Mesendoderm (in vitro differentiated cells): ENCODE data around the gene LRRC8D.

ENCODE experiments used
- DNase-seq: peaks from one replicate; pipeline ENCODE4 v3.0.0; 2013
- H2AK5ac ChIP-seq: 2 replicates; pipeline ENCODE4 v1.6.1; 2013; ENCODE audit warnings: low read length, inconsistent platforms
- H2BK120ac ChIP-seq: 2 replicates; pipeline ENCODE4 v1.6.1; 2013; ENCODE audit warnings: low read depth, mild to moderate bottlenecking, low read length, moderate library complexity, mixed read lengths
- H2BK15ac ChIP-seq: replicated peaks from 2 replicates; pipeline ENCODE4 v1.6.1; 2013; ENCODE audit warnings: low read depth, mild to moderate bottlenecking, moderate library complexity
- H2BK5ac ChIP-seq: 2 replicates; pipeline ENCODE4 v1.6.1; 2013; ENCODE audit warnings: low read length, inconsistent platforms
- H3K18ac ChIP-seq: 2 replicates; pipeline ENCODE4 v1.6.1; 2013; ENCODE audit warnings: mild to moderate bottlenecking, low read length, mixed read lengths
- H3K23ac ChIP-seq: one replicate; pipeline ENCODE4 v1.6.1; 2013; ENCODE audit warnings: low read length
- H3K27ac ChIP-seq: 2 replicates; pipeline ENCODE4 v1.5.1; 2013; ENCODE audit warnings: low read depth, mild to moderate bottlenecking, inconsistent platforms, low read length, moderate library complexity
- H3K27me3 ChIP-seq: 2 replicates; pipeline ENCODE4 v1.6.1; 2013; ENCODE audit warnings: low read length, control low read depth, mild to moderate bottlenecking, inconsistent platforms; ENCODE audit not compliant: insufficient read depth, poor library complexity
- H3K36me3 ChIP-seq: 2 replicates; pipeline ENCODE4 v1.6.1; 2013; ENCODE audit warnings: low read length, inconsistent platforms; ENCODE audit not compliant: control insufficient read depth, insufficient read depth
- H3K4ac ChIP-seq: one replicate; pipeline ENCODE4 v1.6.1; 2013; ENCODE audit warnings: low read depth, mild to moderate bottlenecking, low read length, moderate library complexity
- H3K4me1 ChIP-seq: 2 replicates; pipeline ENCODE4 v1.6.1; 2013; ENCODE audit warnings: low read depth, low read length, inconsistent platforms; ENCODE audit not compliant: control insufficient read depth
- H3K4me2 ChIP-seq: 2 replicates; pipeline ENCODE4 v1.6.1; 2013; ENCODE audit warnings: low read length
- H3K4me3 ChIP-seq: 2 replicates; pipeline ENCODE4 v1.5.1; 2013; ENCODE audit warnings: mild to moderate bottlenecking, low read length
- H3K56ac ChIP-seq: one replicate; pipeline ENCODE4 v1.6.1; 2013; ENCODE audit warnings: low read length
- H3K79me1 ChIP-seq: 2 replicates; pipeline ENCODE4 v1.6.1; 2013; ENCODE audit warnings: low read length, inconsistent platforms
- H3K79me2 ChIP-seq: 2 replicates; pipeline ENCODE4 v1.6.1; 2013; ENCODE audit warnings: mild to moderate bottlenecking, low read length; ENCODE audit not compliant: control insufficient read depth, insufficient read depth
- H3K9ac ChIP-seq: 2 replicates; pipeline ENCODE4 v1.6.1; 2013; ENCODE audit warnings: low read length, inconsistent platforms
- H4K5ac ChIP-seq: one replicate; pipeline ENCODE4 v1.6.1; 2013; ENCODE audit warnings: low read length
- H4K8ac ChIP-seq: one replicate; pipeline ENCODE4 v1.6.1; 2013; ENCODE audit warnings: low read depth, mild to moderate bottlenecking, control low read depth, low read length, moderate library complexity
- WGBS: extraction: QIAGEN DNeasy Blood & Tissue Kit; methylation state at CpG from one replicate; pipeline ENCODE4 v1.1.7; 2013; ENCODE audit warnings: low lambda C conversion rate, missing lambda C conversion rate; ENCODE audit not compliant: insufficient coverage; ENCODE audit errors: extremely low coverage; 5-methylcytosine and 5-hydroxymethylcytosine counted together

The LRRC8D gene

GRCh38 chr1:89928506-89928905 lies 107.7 kb downstream of the LRRC8D start:
- H3K4me1 ChIP-seq = peaks cover 6% of the 10 kb centered on the region
- no peaks in the 10 kb centered on the region for H3K79me2 ChIP-seq
- no peak overlapping the region for H3K56ac ChIP-seq
- H3K27ac ChIP-seq = no peak overlapping the region
- no peak overlapping the region for H3K4me2 ChIP-seq
- no peak overlapping the region for H3K4ac ChIP-seq
- no peaks in the 10 kb centered on the region for H3K36me3 ChIP-seq
- no peak overlapping the region for H2AK5ac ChIP-seq
- H3K9ac ChIP-seq = no peak overlapping the region
- H2BK15ac ChIP-seq = no peak overlapping the region
- H3K18ac ChIP-seq = no peak overlapping the region
- DNase-seq = no peak
- no peak overlapping the region for H4K8ac ChIP-seq
- no peak overlapping the region for H4K5ac ChIP-seq
- no peaks in the 10 kb centered on the region for H3K27me3 ChIP-seq
- no peak overlapping the region for H2BK5ac ChIP-seq
- H3K23ac ChIP-seq = no peak overlapping the region
- WGBS = no CpG with 5 or more reads among the region's 2 CpGs
- no peak overlapping the region for H3K4me3 ChIP-seq
- H2BK120ac ChIP-seq = no peak overlapping the region
- no peaks in the 10 kb centered on the region for H3K79me1 ChIP-seq

GRCh38 chr1:89929467-89930063 lies 108.7 kb downstream of the LRRC8D start:
- Histone ChIP-seq H3K4ac (no peak overlapping the region), H2BK5ac (no peak overlapping the region), H3K27me3 (no peaks in the 10 kb centered on the region), H3K9ac (no peak overlapping the region), H3K4me2 (no peak overlapping the region), H2AK5ac (no peak overlapping the region), H3K79me1 (no peaks in the 10 kb centered on the region), H3K27ac (no peak overlapping the region), H2BK15ac (no peak overlapping the region), H3K79me2 (no peaks in the 10 kb centered on the region), H3K56ac (no peak overlapping the region), H3K23ac (no peak overlapping the region), H4K5ac (no peak overlapping the region), H3K4me1 (peaks cover 6% of the 10 kb centered on the region), H3K36me3 (no peaks in the 10 kb centered on the region), H3K4me3 (no peak overlapping the region), H2BK120ac (no peak overlapping the region), H4K8ac (no peak overlapping the region), H3K18ac (no peak overlapping the region)
- no CpG with 5 or more reads among the region's 6 CpGs for WGBS
- DNase-seq = no peak

- H3K4me3 ChIP-seq = no peak overlapping the region
- no CpG with 5 or more reads among the region's 2 CpGs for WGBS
Observed at GRCh38 chr1:89930579-89930978, 109.7 kb downstream of the LRRC8D start.

GRCh38 chr1:89931964-89932363 lies 111.1 kb downstream of the LRRC8D start:
- H3K4me1 ChIP-seq = peaks cover 6% of the 10 kb centered on the region
- no peak overlapping the region for H2BK120ac ChIP-seq
- WGBS = no CpG with 5 or more reads among the region's 4 CpGs
- no peak overlapping the region for H3K4me3 ChIP-seq
- no peak overlapping the region for H3K56ac ChIP-seq
- H3K36me3 ChIP-seq = no peaks in the 10 kb centered on the region
- no peaks in the 10 kb centered on the region for H3K79me2 ChIP-seq
- H3K27me3 ChIP-seq = no peaks in the 10 kb centered on the region
- no peak overlapping the region for H3K27ac ChIP-seq
- H2AK5ac ChIP-seq = no peak overlapping the region
- no peak overlapping the region for H4K8ac ChIP-seq
- H2BK15ac ChIP-seq = no peak overlapping the region
- no peak overlapping the region for H4K5ac ChIP-seq
- H3K18ac ChIP-seq = no peak overlapping the region
- H2BK5ac ChIP-seq = no peak overlapping the region
- no peaks in the 10 kb centered on the region for H3K79me1 ChIP-seq
- H3K23ac ChIP-seq = no peak overlapping the region
- no peak overlapping the region for H3K4ac ChIP-seq
- H3K9ac ChIP-seq = no peak overlapping the region
- no peak for DNase-seq
- H3K4me2 ChIP-seq = no peak overlapping the region

More at GRCh38 chr1:89930579-89930978, 109.7 kb downstream of the LRRC8D start:
- no peak overlapping the region for H3K18ac ChIP-seq
- H2AK5ac ChIP-seq = no peak overlapping the region
- DNase-seq = no peak
- no peak overlapping the region for H3K27ac ChIP-seq
- H4K5ac ChIP-seq = no peak overlapping the region
- no peaks in the 10 kb centered on the region for H3K79me1 ChIP-seq
- H2BK5ac ChIP-seq = no peak overlapping the region
- H3K27me3 ChIP-seq = no peaks in the 10 kb centered on the region
- no peak overlapping the region for H3K4ac ChIP-seq
- no peak overlapping the region for H3K9ac ChIP-seq
- no peak overlapping the region for H3K56ac ChIP-seq
- no peaks in the 10 kb centered on the region for H3K79me2 ChIP-seq
- no peaks in the 10 kb centered on the region for H3K36me3 ChIP-seq
- no peak overlapping the region for H3K23ac ChIP-seq
- H4K8ac ChIP-seq = no peak overlapping the region
- no peak overlapping the region for H2BK15ac ChIP-seq
- peaks cover 6% of the 10 kb centered on the region for H3K4me1 ChIP-seq
- no peak overlapping the region for H3K4me2 ChIP-seq
- no peak overlapping the region for H2BK120ac ChIP-seq

GRCh38 chr1:89932598-89933364 lies 111.9 kb downstream of the LRRC8D start:
- no peak overlapping the region for H2BK15ac ChIP-seq
- H3K18ac ChIP-seq = no peak overlapping the region

More at GRCh38 chr1:89932598-89933364, 111.9 kb downstream of the LRRC8D start:
- Histone ChIP-seq H4K8ac (no peak overlapping the region), H3K4me3 (no peak overlapping the region), H3K56ac (no peak overlapping the region), H2BK5ac (no peak overlapping the region), H4K5ac (no peak overlapping the region), H3K23ac (no peak overlapping the region), H3K27ac (no peak overlapping the region), H3K27me3 (no peaks in the 10 kb centered on the region), H3K79me1 (no peaks in the 10 kb centered on the region), H3K79me2 (no peaks in the 10 kb centered on the region), H2BK120ac (no peak overlapping the region), H3K4me2 (no peak overlapping the region), H3K9ac (no peak overlapping the region), H3K4me1 (peaks cover 6% of the 10 kb centered on the region), H2AK5ac (no peak overlapping the region), H3K4ac (no peak overlapping the region), H3K36me3 (no peaks in the 10 kb centered on the region)
- no peak for DNase-seq
- WGBS = no CpG with 5 or more reads among the region's 6 CpGs
